Natural killer cell (primary cell): ENCODE measurements around the gene NIT2. TPM values are rescaled to one million over a fixed set of nuclear protein-coding genes. Genes with fewer than 3 reads are reported as not detected.

Experiments
- ATAC-seq, 3 donors: fragments of 150-1000 bp in 2 of 3; fragments of 200-7000 bp in 1 of 3; cut with Tn5 transposase; 1 replicate in 1 of 3; 2 replicates in 2 of 3; pipeline ENCODE4 v1.10.0; 2021; ENCODE audit warnings: mild to moderate bottlenecking in 2 of 3, moderate library complexity in 2 of 3
- DNase-seq, 2 donors: peaks; one replicate each; pipeline versions ENCODE4 v3.0.0 to v3.0.0-alpha.2; 2013 to 2021; ENCODE audit warnings: mixed read lengths in 1 of 2
- H3K27ac ChIP-seq: one replicate; pipeline ENCODE4 v1.5.1; 2013; ENCODE audit warnings: mild to moderate bottlenecking, low read length
- H3K27me3 ChIP-seq: one replicate; pipeline ENCODE4 v1.6.1; 2013; ENCODE audit warnings: low read length; ENCODE audit not compliant: control insufficient read depth, insufficient read depth
- H3K36me3 ChIP-seq: one replicate; pipeline ENCODE4 v1.6.1; 2013; ENCODE audit warnings: low read length; ENCODE audit not compliant: control insufficient read depth, insufficient read depth
- H3K4me1 ChIP-seq: one replicate; pipeline ENCODE4 v1.6.1; 2013; ENCODE audit warnings: low read length; ENCODE audit not compliant: control insufficient read depth, insufficient read depth
- H3K4me3 ChIP-seq: one replicate; pipeline ENCODE4 v1.5.1; 2013; ENCODE audit warnings: low read length
- H3K9me3 ChIP-seq: one replicate; pipeline ENCODE4 v1.6.1; 2013; ENCODE audit warnings: low read length; ENCODE audit not compliant: control insufficient read depth, insufficient read depth
- H3K27ac Mint-ChIP-seq, 2 donors: one replicate each; pipeline ENCODE4 v1.8.0; 2022; ENCODE audit warnings: mild to moderate bottlenecking in 2 of 2, mixed read lengths in 2 of 2, moderate library complexity in 1 of 2
- H3K27me3 Mint-ChIP-seq, 2 donors: one replicate each; pipeline ENCODE4 v1.8.0; 2022; ENCODE audit warnings: low read depth in 2 of 2, mixed read lengths in 2 of 2
- H3K36me3 Mint-ChIP-seq: one replicate; pipeline ENCODE4 v1.8.0; 2022; ENCODE audit warnings: mixed read lengths
- H3K4me1 Mint-ChIP-seq, 2 donors: one replicate each; pipeline ENCODE4 v1.8.0; 2022; ENCODE audit warnings: mixed read lengths in 2 of 2
- H3K4me3 Mint-ChIP-seq: one replicate; pipeline ENCODE4 v1.8.0; 2022; ENCODE audit warnings: mild to moderate bottlenecking, moderate library complexity, mixed read lengths
- H3K9me3 Mint-ChIP-seq, 2 donors: one replicate each; pipeline ENCODE4 v1.8.0; 2022; ENCODE audit warnings: mixed read lengths in 2 of 2
- WGBS: methylation state at CpG from one replicate; pipeline ENCODE4 v1.1.7; 2013; ENCODE audit warnings: missing lambda C conversion rate; ENCODE audit not compliant: insufficient coverage; 5-methylcytosine and 5-hydroxymethylcytosine counted together
- intact Hi-C: fragments of 100-400 bp; cut with micrococcal nuclease; formaldehyde crosslinking; loops from one replicate; pipeline ENCODE4 v1.14.2; 2022
- total RNA-seq, 4 donors: library from RNA; stranded (reverse); fragments of 120-200 nt in 1 of 4; gene quantifications; one replicate each; pipeline versions ENCODE4 v1.2.3 to v1.2.4, GENCODE V29; 2013 to 2022
- TF ChIP-seq, protein P1 (sequence below): fragments of 200-600 bp; IDR thresholded peaks from one replicate; pipeline ENCODE4 v1.8.0; 2022; ENCODE audit warnings: antibody characterized with exemption

NIT2 gene
- total RNA-seq, 3 donors from 2014 or later (not counting 1 experiment from before 2014, with no cell fraction given), result 21.5 to 25.1 (median 24.1) TPM

GRCh38 chr3:100389025-100389424 is 54.5 kb downstream of the NIT2 start:
- no peak overlapping the region for H3K27ac Mint-ChIP-seq
- Histone ChIP-seq H3K4me1 (no peaks in the 10 kb centered on the region), H3K27me3 (no peaks in the 10 kb centered on the region), H3K27ac (no peak overlapping the region), H3K4me3 (no peak overlapping the region), H3K9me3 (peaks cover 3% of the 10 kb centered on the region), H3K36me3 (peaks cover 24% of the 10 kb centered on the region)
- peaks cover 10% of the 10 kb centered on the region for H3K36me3 Mint-ChIP-seq
- DNase-seq (no peak), ATAC-seq (no peak)
- intact Hi-C loops, result no loop called here
- TF ChIP-seq, protein P1, sequence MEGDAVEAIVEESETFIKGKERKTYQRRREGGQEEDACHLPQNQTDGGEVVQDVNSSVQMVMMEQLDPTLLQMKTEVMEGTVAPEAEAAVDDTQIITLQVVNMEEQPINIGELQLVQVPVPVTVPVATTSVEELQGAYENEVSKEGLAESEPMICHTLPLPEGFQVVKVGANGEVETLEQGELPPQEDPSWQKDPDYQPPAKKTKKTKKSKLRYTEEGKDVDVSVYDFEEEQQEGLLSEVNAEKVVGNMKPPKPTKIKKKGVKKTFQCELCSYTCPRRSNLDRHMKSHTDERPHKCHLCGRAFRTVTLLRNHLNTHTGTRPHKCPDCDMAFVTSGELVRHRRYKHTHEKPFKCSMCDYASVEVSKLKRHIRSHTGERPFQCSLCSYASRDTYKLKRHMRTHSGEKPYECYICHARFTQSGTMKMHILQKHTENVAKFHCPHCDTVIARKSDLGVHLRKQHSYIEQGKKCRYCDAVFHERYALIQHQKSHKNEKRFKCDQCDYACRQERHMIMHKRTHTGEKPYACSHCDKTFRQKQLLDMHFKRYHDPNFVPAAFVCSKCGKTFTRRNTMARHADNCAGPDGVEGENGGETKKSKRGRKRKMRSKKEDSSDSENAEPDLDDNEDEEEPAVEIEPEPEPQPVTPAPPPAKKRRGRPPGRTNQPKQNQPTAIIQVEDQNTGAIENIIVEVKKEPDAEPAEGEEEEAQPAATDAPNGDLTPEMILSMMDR, result no peak
- no peaks in the 10 kb centered on the region for H3K27me3 Mint-ChIP-seq
- H3K9me3 Mint-ChIP-seq, result peaks cover 0 to 2% of the 10 kb centered on the region in 2 donors
- H3K4me3 Mint-ChIP-seq, result no peak overlapping the region
- no CpG with 5 or more reads among the region's 1 CpG for WGBS
- peaks cover 17 to 26% of the 10 kb centered on the region in 2 donors for H3K4me1 Mint-ChIP-seq

DNA sequence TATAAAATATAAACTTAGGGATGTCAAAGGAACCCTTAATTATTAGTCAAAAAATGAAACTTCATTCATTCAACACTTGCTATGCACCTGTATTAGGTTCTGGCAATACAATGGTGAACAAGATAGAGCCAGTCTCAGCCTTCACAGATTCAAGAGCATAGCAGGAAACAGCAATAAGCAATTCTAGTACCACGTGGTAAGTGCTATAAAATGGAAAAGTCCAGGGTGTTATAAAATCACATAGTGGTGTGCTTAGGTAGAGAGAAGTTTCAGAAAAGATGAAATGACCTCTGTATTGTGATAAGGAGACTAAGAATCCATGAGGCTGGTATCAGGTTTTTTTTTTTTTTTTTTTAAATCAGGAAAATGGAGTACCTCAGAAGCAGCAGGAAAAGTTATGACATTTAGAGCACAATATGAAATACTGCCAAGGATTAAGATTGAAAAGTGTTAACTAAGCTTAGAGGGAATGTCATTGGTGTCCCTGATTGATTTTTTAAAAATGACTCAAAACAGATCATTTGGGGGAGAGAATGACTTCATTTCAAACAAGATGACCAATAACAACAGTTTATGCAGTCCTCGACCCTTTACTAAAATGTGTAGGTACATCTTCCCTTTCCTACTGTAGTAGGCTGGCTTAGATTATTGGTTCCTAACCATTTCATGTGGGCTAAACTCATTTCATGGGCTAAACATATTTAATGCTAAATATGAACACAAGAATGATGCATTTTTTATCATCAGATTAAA is 61.3 kb downstream of the NIT2 start:
- Mint-ChIP-seq H3K4me3 (no peak overlapping the region), H3K4me1 (peaks cover 25 to 38% of the 10 kb centered on the region in 2 donors), H3K9me3 (no peaks in the 10 kb centered on the region), H3K27ac (no peak overlapping the region), H3K36me3 (no peaks in the 10 kb centered on the region), H3K27me3 (no peaks in the 10 kb centered on the region)
- H3K27ac ChIP-seq, result no peak overlapping the region
- no peaks in the 10 kb centered on the region for H3K27me3 ChIP-seq
- no peaks in the 10 kb centered on the region for H3K36me3 ChIP-seq
- no peaks in the 10 kb centered on the region for H3K9me3 ChIP-seq
- H3K4me1 ChIP-seq, result peaks cover 15% of the 10 kb centered on the region
- TF ChIP-seq, protein P1, result no peak
- DNase-seq, result no peak
- intact Hi-C loops, result no loop called here
- 46% methylated on average over 2 of the region's 2 CpGs for WGBS
- no peak for ATAC-seq
- H3K4me3 ChIP-seq, result no peak overlapping the region

- 95% methylated on average over 2 of the region's 2 CpGs for WGBS
- intact Hi-C loops, result no loop called here
- peak overlapping the region in 1 of 2 donors; percentile 34 for H3K27ac Mint-ChIP-seq
- H3K27me3 Mint-ChIP-seq, result no peaks in the 10 kb centered on the region
- Histone ChIP-seq H3K9me3 (no peaks in the 10 kb centered on the region), H3K27me3 (no peaks in the 10 kb centered on the region), H3K36me3 (no peaks in the 10 kb centered on the region), H3K4me3 (no peak overlapping the region), H3K4me1 (peaks cover 18% of the 10 kb centered on the region), H3K27ac (no peak overlapping the region)
- H3K9me3 Mint-ChIP-seq, result no peaks in the 10 kb centered on the region
- H3K36me3 Mint-ChIP-seq, result no peaks in the 10 kb centered on the region
- ATAC-seq (no peak), DNase-seq (no peak)
- H3K4me3 Mint-ChIP-seq, result no peak overlapping the region
- H3K4me1 Mint-ChIP-seq, result peaks cover 27 to 48% of the 10 kb centered on the region in 2 donors
- TF ChIP-seq, protein P1, result no peak
Measured at GRCh38 chr3:100396967-100397366, 62.4 kb downstream of the NIT2 start.
